Epithelial cell of esophagus (primary cell): Measurements from ENCODE around the gene PAX5.
A peak's percentile ranks its signal among the peaks of the same experiment; 100 is the strongest.

Experiments used
- DNase-seq: peaks from one replicate; pipeline ENCODE4 v3.0.0; 2010; ENCODE audit warnings: low read depth
- H3K4me3 ChIP-seq: 2 replicates; pipeline ENCODE4 v1.5.1; 2011; ENCODE audit warnings: mild to moderate bottlenecking, low read length, control low read depth
- CTCF ChIP-seq: IDR thresholded peaks from 2 replicates; pipeline ENCODE4 v1.5.1; 2011; ENCODE audit warnings: low read depth, mild to moderate bottlenecking, low read length, control low read depth, inconsistent platforms; ENCODE audit not compliant: insufficient read depth; ENCODE audit errors: missing control alignments

Gene PAX5

GRCh38 chr9:36959681-36960574, 74.1 kb downstream of the PAX5 start:
- H3K4me3 ChIP-seq, result no peak overlapping the region
- DNase-seq, result no peak
- TF ChIP-seq CTCF, result no peak

DNA sequence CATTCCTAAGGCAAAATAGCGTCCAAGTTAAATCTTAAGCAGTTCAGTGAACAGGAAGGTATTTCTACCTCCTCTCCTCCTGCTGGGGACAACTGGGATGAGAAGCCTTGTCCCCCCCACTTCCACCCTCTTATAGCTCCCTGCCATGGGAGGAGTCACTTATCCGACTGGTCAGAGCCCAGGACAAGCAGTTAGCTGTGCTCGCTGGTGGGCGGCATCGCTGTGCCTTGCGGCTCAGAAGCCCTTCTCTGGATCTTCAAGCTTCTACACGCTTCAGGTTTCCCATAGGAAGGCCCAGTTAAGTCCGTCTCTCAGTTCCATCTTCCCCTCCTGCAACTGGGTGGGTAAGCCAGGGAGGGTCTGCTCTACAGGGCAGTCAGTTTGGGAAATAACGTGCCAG, 77.2 kb downstream of the PAX5 start:
- no peak for DNase-seq
- no peak for TF ChIP-seq CTCF
- no peak overlapping the region for H3K4me3 ChIP-seq

- H3K4me3 ChIP-seq, result no peak overlapping the region
- no peak for TF ChIP-seq CTCF
- DNase-seq, result no peak
Measured at GRCh38 chr9:36950389-36950788, 83.7 kb downstream of the PAX5 start.

DNA sequence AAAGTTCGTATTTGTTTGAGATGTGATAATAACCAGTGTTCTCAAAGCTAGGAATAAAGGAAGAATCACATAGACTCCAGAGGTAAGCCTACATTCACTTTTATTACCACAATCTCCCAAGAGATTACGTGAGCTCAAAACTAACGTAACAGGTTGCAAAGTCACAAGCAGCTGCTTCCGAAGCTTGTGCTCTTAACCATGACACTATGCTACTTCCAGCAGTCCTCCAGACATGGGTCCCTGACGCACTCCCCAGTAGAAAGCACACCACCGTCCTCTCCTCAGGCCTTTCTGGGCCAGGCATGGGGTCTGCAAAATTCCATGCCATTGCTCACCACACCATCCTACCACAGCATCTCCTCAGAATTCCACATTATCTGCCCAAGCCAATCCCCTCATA, 84.6 kb downstream of the PAX5 start:
- H3K4me3 ChIP-seq, result no peak overlapping the region
- DNase-seq, result no peak
- TF ChIP-seq CTCF, result no peak

GRCh38 chr9:36948051-36948450, 86.0 kb downstream of the PAX5 start:
- no peak for DNase-seq
- TF ChIP-seq CTCF, result no peak
- H3K4me3 ChIP-seq, result no peak overlapping the region

- peak; percentile 24 for DNase-seq
- TF ChIP-seq CTCF, result no peak
- no peak overlapping the region for H3K4me3 ChIP-seq
Measured at GRCh38 chr9:36946653-36947052, 87.4 kb downstream of the PAX5 start.

- DNase-seq, result no peak
- no peak overlapping the region for H3K4me3 ChIP-seq
- TF ChIP-seq CTCF, result no peak
Measured at GRCh38 chr9:36945999-36946398, 88.1 kb downstream of the PAX5 start.
